ENCODE data around the gene EMILIN2.
"Not testable (repeated sequence)": the region's sequence is repeated elsewhere in the genome, so short reads cannot be mapped to it uniquely, and the experiment has no call there.

Gene EMILIN2

DNA sequence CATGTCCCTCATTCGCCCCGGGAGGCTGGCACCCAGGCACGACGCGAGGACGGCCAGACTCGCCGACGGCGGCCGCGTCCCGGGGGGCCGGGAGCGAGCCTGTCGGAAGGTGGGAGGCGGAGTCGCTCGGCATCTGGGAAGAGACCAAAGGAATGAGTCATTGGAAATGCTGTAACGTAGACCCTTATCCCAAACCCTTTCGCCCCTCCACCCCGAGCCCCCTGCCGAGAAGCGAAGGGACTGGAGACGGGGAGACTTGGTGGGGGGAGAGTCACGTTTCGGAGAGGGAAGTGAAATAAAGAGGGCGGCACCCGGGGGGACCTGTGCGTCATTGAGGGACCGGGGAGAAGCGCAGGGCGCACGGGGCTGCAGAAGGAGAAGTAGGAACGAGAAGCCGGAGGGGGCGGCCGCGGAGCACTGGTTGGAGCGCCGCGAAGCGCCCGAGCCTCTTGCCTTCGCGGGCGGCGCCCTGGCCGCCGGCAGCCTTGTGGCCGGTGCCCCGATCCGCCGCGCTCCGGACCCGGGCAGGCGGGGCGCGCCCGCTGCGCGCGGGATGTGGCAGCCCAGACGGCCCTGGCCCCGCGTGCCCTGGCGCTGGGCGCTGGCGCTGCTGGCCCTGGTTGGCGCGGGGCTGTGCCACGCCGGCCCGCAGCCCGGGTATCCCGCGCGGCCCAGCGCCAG, at the start of gene EMILIN2:
Gene EMILIN2, plus strand, starts transcription at position 371 of the 681 bp plus-strand sequence. Its CDS starts 183 bp downstream, at position 554.
- no peak for DNase-seq

DNA sequence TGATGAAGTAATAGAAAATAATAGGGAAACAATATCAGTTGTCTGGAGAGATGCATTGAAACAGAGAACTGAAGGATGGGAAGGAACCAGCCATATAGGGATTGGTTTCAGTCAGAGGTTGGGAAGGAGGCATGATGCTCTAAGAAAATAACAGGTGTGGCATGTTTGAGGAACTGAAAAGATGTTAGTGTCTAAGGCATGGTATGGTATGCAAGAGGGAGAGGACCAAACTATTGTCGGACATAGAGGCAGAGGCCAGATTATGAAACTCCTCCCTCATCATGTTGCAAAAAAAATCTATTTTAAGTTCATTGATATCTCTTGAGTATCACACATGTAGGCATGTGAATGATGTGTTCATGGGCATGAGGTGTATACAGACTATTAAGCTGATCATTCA, 48.9 kb upstream of the EMILIN2 start:
- DNase-seq: no peak

DNA sequence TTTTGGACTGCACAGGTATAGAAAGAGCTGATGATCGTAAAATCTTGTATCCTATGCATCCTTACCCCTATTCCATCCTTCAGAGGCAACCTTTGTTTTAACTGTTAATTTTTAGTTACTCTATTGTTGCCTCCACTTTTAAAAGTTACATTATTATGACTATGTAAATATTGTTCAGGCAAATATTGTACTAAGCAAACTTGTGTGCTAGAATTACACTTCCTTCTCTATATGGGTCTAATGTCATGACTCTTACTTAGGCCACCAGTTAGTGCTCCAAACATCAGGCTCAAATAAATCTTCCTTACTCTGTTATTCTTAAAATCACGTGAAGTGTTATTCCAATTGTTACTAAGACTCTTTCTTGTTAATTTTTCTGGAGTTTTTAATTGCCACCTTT, 47.4 kb upstream of the EMILIN2 start:
- DNase-seq: no peak

DNA sequence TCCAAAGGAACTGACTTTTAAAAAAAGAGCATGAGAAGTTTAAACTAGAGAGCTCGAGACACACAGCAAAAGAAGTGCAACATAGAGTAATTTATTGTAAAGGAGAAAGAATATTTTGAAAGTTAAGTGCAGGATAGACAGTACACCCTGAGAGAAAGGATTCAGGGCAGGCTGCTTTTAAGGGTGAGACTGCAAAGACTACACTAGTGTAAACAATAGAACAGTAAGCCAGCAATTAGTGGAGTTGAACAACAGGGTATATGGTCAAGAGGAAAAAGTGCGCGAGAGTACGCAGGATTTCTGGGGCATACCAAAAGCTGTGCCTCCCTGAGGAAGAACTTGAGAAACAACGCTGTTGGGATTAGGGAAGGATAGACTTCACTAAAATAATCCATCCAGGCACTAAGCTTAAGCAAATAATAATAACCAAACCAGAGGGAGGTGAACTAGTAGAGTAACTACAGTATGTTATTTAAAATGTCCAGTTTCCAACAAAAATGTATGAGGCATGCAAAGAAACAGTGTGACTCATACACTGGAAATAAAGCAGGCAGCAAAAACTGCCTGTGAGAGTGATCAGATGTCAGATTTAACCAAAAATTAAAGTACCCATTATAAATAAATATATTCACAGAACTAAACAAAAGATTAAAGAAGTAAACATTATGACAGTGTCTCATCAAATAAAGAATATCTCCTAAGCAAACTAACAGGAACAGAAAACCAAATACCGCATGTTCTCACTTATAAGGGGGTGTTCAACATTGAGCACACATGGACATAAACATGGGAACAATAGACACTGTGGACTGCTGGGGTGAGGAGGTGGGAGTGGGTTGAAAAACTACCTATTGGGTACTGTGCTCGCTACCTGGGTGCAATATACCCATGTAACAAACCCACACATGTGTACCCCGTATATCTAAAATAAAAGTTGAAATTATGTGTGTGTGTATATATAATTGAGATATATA, 40.5 kb upstream of the EMILIN2 start:
- no peak for DNase-seq

DNA sequence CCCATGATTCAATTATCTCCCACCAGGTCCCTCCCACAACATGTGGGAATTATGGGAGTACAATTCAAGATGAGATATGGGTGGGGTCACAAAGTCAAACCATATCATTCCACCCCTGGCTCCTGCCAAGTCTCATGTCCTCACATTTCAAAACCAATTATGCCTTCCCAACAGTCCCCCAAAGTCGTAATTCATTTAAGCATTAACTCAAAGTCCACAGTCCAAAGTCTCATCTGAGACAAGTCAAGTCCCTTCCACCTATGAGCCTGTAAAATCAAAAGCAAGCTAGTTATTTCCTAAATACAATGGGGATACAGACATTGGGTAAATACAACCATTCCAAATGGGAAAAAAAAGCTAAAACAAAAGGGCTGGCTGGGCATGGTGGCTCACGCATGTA, 38.2 kb upstream of the EMILIN2 start:
- DNase-seq: not testable (repeated sequence)

DNA sequence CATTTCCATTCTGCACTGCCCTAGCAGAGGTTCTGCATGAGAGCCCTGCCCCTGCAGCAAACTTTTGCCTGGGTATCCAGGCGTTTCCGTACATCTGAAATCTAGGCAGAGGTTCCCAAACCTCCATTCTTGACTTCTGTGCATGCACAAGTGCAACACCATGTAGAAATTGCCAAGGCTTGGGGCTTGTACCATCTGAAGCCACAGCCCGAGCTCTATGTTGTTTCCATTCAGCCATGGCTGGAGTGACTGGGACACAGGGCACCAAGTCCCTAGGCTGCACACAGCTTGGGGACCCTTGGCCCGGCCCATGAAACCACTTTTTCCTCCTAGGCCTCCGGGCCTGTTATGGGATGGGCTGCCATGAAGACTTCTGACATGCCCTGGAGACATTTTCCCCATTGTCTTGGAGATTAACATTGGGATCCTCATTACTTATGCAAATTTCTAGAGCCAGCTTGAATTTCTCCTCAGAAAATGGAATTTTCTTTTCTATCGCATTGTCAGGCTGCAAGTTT, 37.1 kb upstream of the EMILIN2 start:
- DNase-seq: not testable (repeated sequence)

DNA sequence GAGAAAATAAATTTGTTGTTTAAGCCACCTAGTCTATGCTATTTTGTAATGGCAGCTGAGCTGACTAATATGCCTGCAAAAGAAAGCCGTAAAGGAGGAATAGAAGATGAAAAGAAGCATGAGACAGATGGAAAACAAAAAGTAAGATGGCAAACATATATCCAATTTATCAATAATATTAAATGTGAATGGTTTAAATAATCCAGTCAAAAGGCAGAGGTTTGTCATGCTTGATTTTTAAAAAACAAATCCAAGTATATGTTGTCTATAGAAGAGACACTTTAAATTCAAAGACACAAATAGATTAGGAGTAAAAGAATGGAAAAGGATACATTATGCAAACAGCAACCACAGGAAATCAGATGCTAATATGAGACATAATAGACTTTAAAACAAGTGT, 35.4 kb upstream of the EMILIN2 start:
- DNase-seq: no peak

DNA sequence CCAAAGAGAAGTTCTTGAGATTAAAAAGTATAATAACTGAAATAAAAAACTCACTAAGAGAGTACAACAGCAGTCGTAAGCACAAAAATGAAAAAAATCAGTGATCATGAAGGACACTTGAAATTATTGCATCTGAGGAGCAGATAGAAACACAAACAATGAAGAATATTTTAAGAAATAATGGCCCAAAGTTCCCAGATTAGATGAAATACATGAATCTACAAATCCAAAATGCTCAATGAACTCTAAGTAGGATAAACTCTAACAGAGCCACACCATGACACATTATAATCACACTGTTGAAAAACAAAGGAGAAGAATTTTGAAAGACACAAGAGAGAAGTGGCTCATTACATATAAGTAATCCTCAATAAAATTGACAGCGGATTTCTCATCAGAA, 31.9 kb upstream of the EMILIN2 start:
- DNase-seq: no peak

DNA sequence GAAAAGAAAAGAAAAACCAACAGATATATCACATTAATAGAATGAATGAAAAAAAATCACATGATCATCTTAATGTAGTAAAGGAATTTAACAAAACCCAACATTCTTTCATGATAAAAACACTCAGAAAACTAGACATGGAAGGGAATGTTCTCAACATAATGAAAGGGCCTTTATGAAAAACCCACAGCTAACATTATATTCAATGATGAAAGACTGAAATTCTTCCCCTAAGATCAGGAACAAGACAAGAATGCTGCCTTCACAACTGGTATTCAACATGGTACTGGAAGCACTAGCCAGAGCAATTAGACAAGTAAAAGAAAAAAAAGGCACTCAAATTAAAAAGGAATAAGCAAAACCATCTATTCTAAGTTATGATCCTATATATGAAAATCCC, 28.5 kb upstream of the EMILIN2 start:
- no peak for DNase-seq

DNA sequence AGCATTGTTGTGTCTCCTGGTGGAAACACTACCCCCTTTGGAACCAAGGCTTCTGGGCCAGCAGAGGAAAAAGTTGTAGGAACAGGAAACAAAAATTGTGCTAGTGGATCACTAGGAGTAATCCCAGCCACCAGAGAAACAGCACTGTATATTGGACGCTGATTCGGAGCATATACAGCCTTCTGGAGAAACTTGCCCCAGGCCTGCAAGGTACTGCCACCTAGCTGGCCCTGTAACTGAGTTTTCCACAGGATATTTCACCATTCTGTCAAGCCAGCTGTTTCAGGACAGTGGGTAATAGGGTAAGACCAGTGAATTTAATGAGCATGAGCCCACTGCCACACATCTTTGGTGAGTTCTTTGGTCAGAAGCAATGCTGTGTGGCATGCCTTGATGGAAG, 25.1 kb upstream of the EMILIN2 start:
- no peak for DNase-seq

DNA sequence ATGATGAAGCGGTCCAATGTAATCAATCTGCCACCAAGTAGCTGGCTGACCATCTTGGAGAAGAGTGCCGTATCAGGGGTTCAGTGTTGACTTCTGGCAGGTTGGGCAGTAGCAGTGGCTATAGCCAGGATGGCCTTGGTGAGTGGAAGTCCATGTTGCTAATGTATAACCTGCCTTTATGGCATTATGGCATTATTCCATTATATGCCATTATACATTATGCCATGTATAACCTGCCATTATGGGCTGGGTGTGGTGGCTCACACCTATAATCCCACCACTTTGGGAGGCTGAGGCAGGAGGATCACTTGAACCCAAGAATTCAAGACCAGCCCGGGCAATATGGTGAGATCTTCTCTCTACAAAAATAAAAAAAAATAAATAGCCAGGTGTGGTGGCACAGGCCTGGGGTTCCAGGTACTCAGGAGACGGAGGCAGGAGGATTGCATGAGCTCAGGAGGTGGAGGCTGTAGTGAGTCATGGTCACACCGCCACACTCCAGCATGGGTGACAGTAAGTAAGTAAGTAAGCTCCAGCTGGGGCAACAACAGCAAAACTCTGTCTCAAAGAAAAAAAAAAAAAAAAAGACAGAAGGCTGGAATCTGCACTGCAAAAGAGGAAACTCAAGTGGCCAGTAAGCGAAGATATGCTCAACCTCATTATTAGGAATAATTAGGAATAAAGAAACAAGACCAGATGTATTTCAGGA, 24.4 kb upstream of the EMILIN2 start:
- no peak for DNase-seq

DNA sequence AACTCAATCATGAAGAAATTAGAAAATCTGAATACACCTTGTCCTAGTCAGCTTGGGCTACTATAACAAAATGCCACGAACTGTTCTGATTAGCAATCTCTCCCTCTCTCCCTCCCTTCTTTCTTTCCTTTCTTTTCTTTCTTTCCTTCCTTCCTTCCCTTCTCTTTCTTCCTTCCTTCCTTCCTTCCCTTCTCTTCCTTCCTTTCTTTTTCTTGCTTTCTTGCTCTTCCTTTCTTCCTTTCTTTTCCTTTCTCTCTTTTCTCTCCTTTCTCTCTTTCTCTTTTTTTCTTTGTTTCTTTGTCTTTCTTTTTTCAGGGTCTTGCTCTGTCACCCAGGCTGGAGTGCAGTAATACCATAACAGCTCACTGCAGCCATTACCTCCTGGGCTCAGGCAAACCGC, 23.6 kb upstream of the EMILIN2 start:
- DNase-seq: no peak

DNA sequence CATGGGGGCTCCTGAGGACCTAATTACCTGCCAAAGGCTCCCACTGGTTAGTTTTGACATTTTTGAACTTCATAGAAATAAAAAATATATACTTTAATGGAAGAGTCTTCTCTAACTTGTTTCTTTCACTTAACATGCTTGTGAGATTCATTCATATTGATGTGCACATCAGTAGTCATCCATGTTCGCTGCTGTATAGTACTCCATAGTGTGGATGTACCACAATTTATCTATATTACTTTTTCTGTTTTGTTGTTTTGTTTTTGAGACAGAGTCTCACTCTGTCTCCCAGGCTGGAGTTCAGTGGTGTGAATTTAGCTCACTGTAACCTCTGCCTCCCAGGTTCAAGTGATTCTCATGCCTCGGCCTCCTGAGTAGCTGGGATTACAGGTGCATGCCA, 22.8 kb upstream of the EMILIN2 start:
- DNase-seq: no peak

DNA sequence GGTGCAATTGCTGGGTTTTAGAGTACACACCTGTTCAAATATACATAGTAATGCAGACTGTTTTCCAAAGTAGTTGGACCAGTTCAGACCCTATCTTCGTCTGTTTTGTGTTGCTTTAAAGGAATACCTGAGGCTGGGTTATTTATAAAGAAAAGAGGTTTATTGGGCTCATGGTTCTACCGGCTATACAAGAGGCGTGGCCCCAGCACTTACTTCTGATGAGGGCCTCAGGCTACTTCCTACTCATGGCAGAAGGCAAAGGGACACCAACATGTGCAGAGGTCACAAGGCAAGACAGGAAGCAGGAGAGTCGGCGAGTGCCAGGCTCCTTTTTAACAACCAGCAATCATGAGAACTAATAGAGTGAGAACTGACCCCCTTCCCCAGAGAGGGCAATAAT, 21.9 kb upstream of the EMILIN2 start:
- no peak for DNase-seq

DNA sequence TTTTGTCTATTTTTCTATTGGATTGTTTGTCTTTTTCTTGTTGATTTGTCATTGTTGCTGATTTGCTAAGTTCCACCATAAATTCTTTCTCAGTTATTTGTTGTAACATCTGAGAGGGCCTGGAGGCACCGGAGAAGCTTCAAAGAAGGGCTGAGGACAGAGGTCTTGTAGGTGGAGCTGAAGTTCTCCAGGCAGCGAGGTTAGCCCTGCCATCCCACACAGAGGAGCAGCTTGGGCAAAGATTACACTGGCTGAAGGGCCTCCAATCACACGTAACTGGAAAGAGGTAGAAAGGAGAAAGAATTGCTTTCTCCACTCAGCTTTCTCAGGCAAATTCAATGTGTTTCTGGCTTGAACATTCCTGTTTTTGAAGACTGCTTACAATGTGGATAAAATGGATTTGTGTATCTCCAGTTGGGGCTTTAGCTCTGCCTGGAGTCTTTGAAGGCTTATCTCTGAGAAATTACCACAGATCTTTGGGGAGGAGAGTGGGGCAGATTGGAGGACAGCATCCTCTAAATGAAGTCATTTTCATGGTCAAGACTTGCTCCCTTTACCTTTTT, 21.1 kb upstream of the EMILIN2 start:
- DNase-seq: no peak

DNA sequence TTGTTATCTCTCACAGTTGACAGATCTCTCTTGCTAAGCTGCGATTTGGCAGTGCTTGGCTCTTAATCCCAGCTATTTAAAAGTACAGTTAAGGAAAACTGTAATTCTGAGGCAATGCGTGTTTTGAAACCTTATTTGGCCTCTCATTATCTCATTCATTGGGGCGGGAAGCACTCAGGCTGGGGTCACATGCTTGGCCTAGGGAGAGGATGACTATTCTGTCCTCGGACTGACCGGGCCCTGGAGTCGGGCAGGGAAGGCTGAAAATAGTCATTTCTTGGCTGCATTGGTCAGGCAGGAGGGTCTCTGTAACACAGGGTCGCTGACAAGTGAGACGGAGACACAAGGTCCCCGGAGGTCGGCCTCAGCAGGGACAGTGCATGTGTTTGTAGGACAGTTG, 20.2 kb upstream of the EMILIN2 start:
- no peak for DNase-seq

DNA sequence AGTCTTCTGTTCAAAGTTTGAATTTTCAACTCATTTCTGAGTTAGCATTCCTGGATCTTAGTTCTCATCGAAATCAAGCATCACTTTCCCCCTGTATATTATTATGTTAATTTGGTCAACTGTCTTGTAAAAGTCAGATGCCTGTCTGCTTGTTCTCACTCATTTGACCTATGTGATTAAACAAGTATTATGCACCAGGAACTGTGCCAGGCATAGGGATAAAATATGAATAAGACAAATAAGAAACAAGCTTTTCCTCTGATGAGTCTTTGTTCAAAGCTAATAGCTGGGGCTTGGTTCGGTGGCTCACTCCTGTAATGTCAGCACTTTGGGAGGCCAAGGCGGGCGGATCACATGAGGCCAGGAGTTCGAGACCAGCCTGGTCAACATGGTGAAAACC, 19.7 kb upstream of the EMILIN2 start:
- no peak for DNase-seq

DNA sequence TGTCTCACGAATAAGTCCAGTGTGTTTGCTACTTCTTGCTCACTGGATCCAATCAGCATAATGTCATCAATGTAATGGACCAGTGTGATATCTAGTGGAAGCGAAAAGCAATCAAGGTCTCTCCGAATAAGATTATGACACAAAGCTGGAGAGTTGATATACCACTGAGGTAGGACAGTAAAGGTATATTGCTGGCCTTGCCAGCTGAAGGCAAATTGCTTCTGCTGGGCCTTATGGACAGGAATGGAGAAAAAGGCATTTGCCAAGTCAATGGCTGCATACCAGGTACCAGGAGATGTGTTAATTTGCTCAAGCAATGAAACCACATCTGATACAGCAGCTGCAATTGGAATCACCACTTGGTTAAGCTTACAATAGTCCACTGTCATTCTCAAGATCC, 10.7 kb upstream of the EMILIN2 start:
- not testable (repeated sequence) for DNase-seq

DNA sequence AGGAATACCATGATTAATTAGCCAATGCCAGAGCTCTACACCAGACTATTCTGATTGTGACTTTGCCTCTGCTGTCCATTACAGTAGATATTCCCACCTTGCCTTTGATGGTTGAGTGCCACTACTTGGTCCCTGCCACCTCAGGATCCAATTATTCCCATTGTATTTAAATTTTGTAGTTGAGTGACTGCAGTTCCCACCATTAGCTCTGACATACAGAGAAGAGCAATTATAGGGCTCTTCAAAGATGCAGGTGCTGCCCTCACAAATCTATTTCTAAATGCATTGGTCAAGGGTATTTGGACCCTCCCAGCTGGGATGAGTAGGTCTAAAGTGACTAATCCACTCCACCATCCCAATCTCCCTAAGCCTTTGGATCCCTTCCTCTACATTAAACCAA, 9.5 kb upstream of the EMILIN2 start:
- DNase-seq: not testable (repeated sequence)

DNA sequence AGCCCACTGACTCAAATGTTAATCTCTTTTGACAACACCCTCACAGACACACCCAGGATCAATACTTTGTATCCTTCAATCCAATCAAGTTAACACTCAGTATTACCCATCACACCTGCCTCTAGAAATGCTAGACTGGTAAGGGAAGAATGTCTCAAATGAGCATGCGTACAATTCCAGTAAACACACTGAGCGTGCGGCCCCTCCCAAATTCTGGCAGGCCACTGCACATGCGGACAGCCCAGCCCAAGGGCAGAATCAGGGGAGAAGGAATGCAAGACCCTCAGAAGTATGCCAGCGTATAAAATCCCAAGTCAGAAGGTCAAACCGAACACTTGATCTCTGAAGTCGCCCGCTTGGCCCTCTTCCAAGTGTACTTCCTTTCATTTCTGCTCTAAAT, 7.6 kb upstream of the EMILIN2 start:
- DNase-seq: no peak

DNA sequence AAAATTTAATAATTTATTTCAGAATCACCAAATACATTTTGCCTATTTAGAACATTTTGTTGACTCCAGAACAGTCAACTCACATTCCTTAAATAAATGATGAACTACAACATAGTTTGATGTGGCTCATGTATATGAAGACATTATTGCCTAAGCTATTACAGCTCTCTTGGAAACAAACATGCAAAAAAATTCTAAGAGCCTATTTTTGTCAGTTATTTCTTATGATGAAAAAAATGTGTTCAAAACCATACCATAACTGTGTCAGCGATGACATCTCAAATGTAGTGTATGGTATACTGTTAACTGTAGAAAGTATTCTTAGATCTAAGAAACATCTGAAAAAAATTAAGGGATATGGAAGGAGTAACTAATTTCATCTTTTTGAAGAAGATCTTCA, 6.3 kb upstream of the EMILIN2 start:
- DNase-seq: no peak

DNA sequence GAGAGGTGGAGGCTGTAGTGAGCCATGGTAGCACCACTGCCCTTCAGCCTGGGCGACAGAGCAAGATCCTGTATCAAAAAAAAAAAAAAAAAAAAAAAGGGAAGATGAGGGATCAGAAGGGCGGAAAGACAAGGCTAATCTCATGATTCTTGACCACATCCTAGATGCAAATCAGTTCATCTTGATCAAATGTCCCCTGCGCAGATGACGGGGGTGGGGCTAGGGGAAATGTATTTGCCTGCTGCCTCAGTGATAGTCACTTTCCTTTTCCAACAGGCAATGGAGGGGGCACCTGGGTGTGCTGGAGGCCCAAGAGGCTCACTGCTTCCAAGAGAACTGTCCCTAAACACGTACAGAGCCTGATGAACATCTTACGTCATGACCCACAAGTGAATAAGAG, 3.7 kb upstream of the EMILIN2 start:
- no peak for DNase-seq

DNA sequence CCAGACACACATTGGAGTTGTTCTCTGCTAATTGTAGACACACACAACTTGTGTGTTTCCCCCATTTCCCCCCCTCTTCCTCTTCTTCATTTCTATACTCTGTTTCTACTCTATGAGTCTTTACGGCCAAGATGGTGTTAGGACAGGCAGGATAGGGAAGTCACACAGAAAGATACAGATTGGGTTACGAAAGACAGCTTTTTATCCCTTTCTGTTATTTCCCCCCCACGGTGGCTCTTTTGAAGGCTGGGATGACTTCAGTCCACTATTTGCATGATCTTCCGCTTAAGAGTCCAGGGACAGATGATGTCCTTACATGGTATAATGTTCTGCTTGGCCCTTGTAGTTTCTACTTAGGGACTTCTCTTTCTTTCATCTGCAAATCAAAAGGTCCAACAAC, 1.6 kb upstream of the EMILIN2 start:
- no peak for DNase-seq

All from SHP77 (cell line).